Stimulated activated CD8-positive, alpha-beta memory T cell treated with anti-CD3 and anti-CD28 coated beads, Interleukin-4, amount 100 ng/mL, for 48 hours (primary cell): ENCODE measurements around the gene SETD1A.

Experiments used
- DNase-seq: peaks from one replicate; pipeline ENCODE4 v3.0.0-alpha.2; 2020

Gene SETD1A

GRCh38 chr16:30956601-30957455 is 726 bp upstream of the SETD1A start:
- DNase-seq, result peak; percentile 96

GRCh38 chr16:30958175-30959079 is 873 bp downstream of the SETD1A start:
- no peak for DNase-seq

- no peak for DNase-seq
Measured at GRCh38 chr16:30961384-30961783, 3.8 kb downstream of the SETD1A start.

- no peak for DNase-seq
Measured at GRCh38 chr16:30963925-30964511, 6.5 kb downstream of the SETD1A start.

- no peak for DNase-seq
Measured at GRCh38 chr16:30964574-30965226, 7.1 kb downstream of the SETD1A start.

- DNase-seq, result no peak
Measured at GRCh38 chr16:30965436-30965835, 7.9 kb downstream of the SETD1A start.

- no peak for DNase-seq
Measured at GRCh38 chr16:30966033-30966619, 8.6 kb downstream of the SETD1A start.

GRCh38 chr16:30967795-30968194 is 10.2 kb downstream of the SETD1A start:
- no peak for DNase-seq

- DNase-seq, result no peak
Measured at GRCh38 chr16:30969246-30969842, 11.8 kb downstream of the SETD1A start.

- DNase-seq, result no peak
Measured at GRCh38 chr16:30971298-30971697, 13.7 kb downstream of the SETD1A start.

GRCh38 chr16:30972872-30973271 is 15.3 kb downstream of the SETD1A start:
- no peak for DNase-seq

GRCh38 chr16:30974348-30974747 is 16.8 kb downstream of the SETD1A start:
- DNase-seq, result no peak

GRCh38 chr16:30976486-30976885 is 18.9 kb downstream of the SETD1A start:
- DNase-seq, result no peak

- peak; percentile 61 for DNase-seq
Measured at GRCh38 chr16:30977502-30977901, 19.9 kb downstream of the SETD1A start.

- no peak for DNase-seq
Measured at GRCh38 chr16:30979170-30980022, 21.8 kb downstream of the SETD1A start.

- DNase-seq, result no peak
Measured at GRCh38 chr16:30980023-30980371, 22.4 kb downstream of the SETD1A start.

- DNase-seq, result no peak
Measured at GRCh38 chr16:30980434-30980833, 22.9 kb downstream of the SETD1A start.

- DNase-seq, result no peak
Measured at GRCh38 chr16:30980959-30981358, 23.4 kb downstream of the SETD1A start.

GRCh38 chr16:30982548-30983288 is 25.2 kb downstream of the SETD1A start:
- no peak for DNase-seq

- no peak for DNase-seq
Measured at GRCh38 chr16:30983289-30983889, 25.8 kb downstream of the SETD1A start.
